Astrocyte (in vitro differentiated cells and primary cell): ENCODE data around the gene SERPINI1. TPM values are rescaled to one million over a fixed set of nuclear protein-coding genes. Genes with fewer than 3 reads are reported as not detected.

Experiments used
- DNase-seq: peaks from one replicate; pipeline ENCODE4 v3.0.0-alpha.2; 2010; ENCODE audit warnings: low read depth
- FAIRE-seq: peaks from 2 replicates; lab custom pipeline; 2011; peaks lifted over from hg19 to GRCh38; lab: Jason Lieb, UNC
- H2AFZ ChIP-seq: 2 replicates; pipeline ENCODE4 v1.6.0; 2012; ENCODE audit warnings: low read depth, low read length, inconsistent platforms
- H3K27ac ChIP-seq: 2 replicates; pipeline ENCODE4 v1.5.1; 2011; ENCODE audit warnings: low read depth, low read length, inconsistent platforms
- H3K27me3 ChIP-seq: 2 replicates; pipeline ENCODE4 v1.6.0; 2011; ENCODE audit warnings: low read length, inconsistent platforms; ENCODE audit not compliant: insufficient read depth
- H3K36me3 ChIP-seq: 2 replicates; pipeline ENCODE4 v1.5.1; 2011; ENCODE audit warnings: low read length, inconsistent platforms; ENCODE audit not compliant: insufficient read depth
- H3K4me1 ChIP-seq: 2 replicates; pipeline ENCODE4 v1.5.1; 2011; ENCODE audit warnings: low read length, inconsistent platforms; ENCODE audit not compliant: insufficient read depth
- H3K4me2 ChIP-seq: 2 replicates; pipeline ENCODE4 v1.6.0; 2012; ENCODE audit warnings: low read length, inconsistent platforms
- H3K4me3 ChIP-seq: 2 replicates; pipeline ENCODE4 v1.5.1; 2011; ENCODE audit warnings: low read depth, mild to moderate bottlenecking, low read length, inconsistent platforms; ENCODE audit not compliant: insufficient read depth
- H3K79me2 ChIP-seq: 2 replicates; pipeline ENCODE4 v1.6.0; 2012; ENCODE audit warnings: mild to moderate bottlenecking, low read length, inconsistent platforms; ENCODE audit not compliant: insufficient read depth
- H3K9ac ChIP-seq: 2 replicates; pipeline ENCODE4 v1.6.0; 2012; ENCODE audit warnings: mild to moderate bottlenecking, low read length, inconsistent platforms
- H3K9me3 ChIP-seq: 2 replicates; pipeline ENCODE4 v1.5.1; 2012; ENCODE audit warnings: low read depth, mild to moderate bottlenecking, low read length, inconsistent platforms; ENCODE audit not compliant: insufficient read depth
- H4K20me1 ChIP-seq: 2 replicates; pipeline ENCODE4 v1.6.0; 2012; ENCODE audit warnings: low read length, inconsistent platforms; ENCODE audit not compliant: insufficient read depth
- H3K27ac Mint-ChIP-seq: one replicate; pipeline ENCODE4 v1.8.0; 2021; ENCODE audit warnings: mild to moderate bottlenecking, mixed read lengths; ENCODE audit not compliant: unreplicated experiment
- H3K27me3 Mint-ChIP-seq: one replicate; pipeline ENCODE4 v1.8.0; 2021; ENCODE audit warnings: low read depth, mixed read lengths; ENCODE audit not compliant: unreplicated experiment
- H3K36me3 Mint-ChIP-seq: one replicate; pipeline ENCODE4 v1.8.0; 2021; ENCODE audit warnings: low read depth, mixed read lengths; ENCODE audit not compliant: unreplicated experiment
- H3K4me1 Mint-ChIP-seq: one replicate; pipeline ENCODE4 v1.8.0; 2021; ENCODE audit warnings: low read depth, mixed read lengths; ENCODE audit not compliant: unreplicated experiment
- H3K4me3 Mint-ChIP-seq: one replicate; pipeline ENCODE4 v1.8.0; 2021; ENCODE audit warnings: mild to moderate bottlenecking, moderate library complexity, mixed read lengths; ENCODE audit not compliant: unreplicated experiment
- H3K9me3 Mint-ChIP-seq: one replicate; pipeline ENCODE4 v1.8.0; 2021; ENCODE audit warnings: mild to moderate bottlenecking, mixed read lengths; ENCODE audit not compliant: unreplicated experiment
- CTCF ChIP-seq: IDR thresholded peaks from 2 replicates; pipeline ENCODE4 v1.5.1; 2011; ENCODE audit warnings: low read depth, mild to moderate bottlenecking, inconsistent platforms, low read length, moderate library complexity; ENCODE audit not compliant: insufficient read depth
- EZH2 ChIP-seq: IDR thresholded peaks from 2 replicates; pipeline ENCODE4 v1.6.1; 2012; ENCODE audit warnings: mild to moderate bottlenecking, low read length, inconsistent platforms; ENCODE audit not compliant: insufficient read depth
- total RNA-seq: library from RNA; stranded (reverse); gene quantifications from 2 replicates; pipeline ENCODE4 v1.2.1, GENCODE V29; 2021

SERPINI1 gene
- total RNA-seq, 1 donor from 2014 or later = 34.4 TPM

- Histone ChIP-seq H3K4me3 (no peak overlapping the region), H2AFZ (no peak overlapping the region), H3K36me3 (no peaks in the 10 kb centered on the region), H3K4me1 (no peaks in the 10 kb centered on the region), H3K4me2 (no peak overlapping the region), H3K79me2 (no peaks in the 10 kb centered on the region), H3K9ac (no peak overlapping the region), H3K9me3 (no peaks in the 10 kb centered on the region), H3K27me3 (no peaks in the 10 kb centered on the region), H3K27ac (no peak overlapping the region), H4K20me1 (no peaks in the 10 kb centered on the region)
- no peak overlapping the region for H3K27ac Mint-ChIP-seq
- TF ChIP-seq EZH2 (no peak), CTCF (no peak)
- no peaks in the 10 kb centered on the region for H3K36me3 Mint-ChIP-seq
- no peak overlapping the region for H3K4me3 Mint-ChIP-seq
- FAIRE-seq = no peak
- no peaks in the 10 kb centered on the region for H3K27me3 Mint-ChIP-seq
- peak; percentile 11 for DNase-seq
- H3K9me3 Mint-ChIP-seq = no peaks in the 10 kb centered on the region
- H3K4me1 Mint-ChIP-seq = no peaks in the 10 kb centered on the region
Observed at GRCh38 chr3:167852216-167852615, 116.7 kb downstream of the SERPINI1 start.

GRCh38 chr3:167854063-167854462, 118.5 kb downstream of the SERPINI1 start:
- Histone ChIP-seq H3K79me2 (no peaks in the 10 kb centered on the region), H3K27ac (no peak overlapping the region), H3K27me3 (no peaks in the 10 kb centered on the region), H3K36me3 (no peaks in the 10 kb centered on the region), H3K4me1 (no peaks in the 10 kb centered on the region), H4K20me1 (no peaks in the 10 kb centered on the region), H3K9me3 (no peaks in the 10 kb centered on the region), H3K9ac (no peak overlapping the region), H3K4me2 (no peak overlapping the region), H3K4me3 (no peak overlapping the region), H2AFZ (no peak overlapping the region)
- H3K36me3 Mint-ChIP-seq = no peaks in the 10 kb centered on the region
- TF ChIP-seq CTCF = no peak
- no peak for TF ChIP-seq EZH2
- no peaks in the 10 kb centered on the region for H3K27me3 Mint-ChIP-seq
- no peak overlapping the region for H3K4me3 Mint-ChIP-seq
- no peak for FAIRE-seq
- no peaks in the 10 kb centered on the region for H3K9me3 Mint-ChIP-seq
- H3K4me1 Mint-ChIP-seq = no peaks in the 10 kb centered on the region
- DNase-seq = no peak
- no peak overlapping the region for H3K27ac Mint-ChIP-seq

GRCh38 chr3:167854846-167855245, 119.3 kb downstream of the SERPINI1 start:
- Mint-ChIP-seq H3K36me3 (no peaks in the 10 kb centered on the region), H3K9me3 (no peaks in the 10 kb centered on the region), H3K27me3 (no peaks in the 10 kb centered on the region), H3K27ac (no peak overlapping the region), H3K4me3 (no peak overlapping the region), H3K4me1 (no peaks in the 10 kb centered on the region)
- Histone ChIP-seq H3K4me3 (no peak overlapping the region), H3K79me2 (no peaks in the 10 kb centered on the region), H3K9ac (no peak overlapping the region), H3K27ac (no peak overlapping the region), H4K20me1 (no peaks in the 10 kb centered on the region), H3K9me3 (no peaks in the 10 kb centered on the region), H3K27me3 (no peaks in the 10 kb centered on the region), H3K4me2 (no peak overlapping the region), H3K36me3 (no peaks in the 10 kb centered on the region), H3K4me1 (no peaks in the 10 kb centered on the region), H2AFZ (no peak overlapping the region)
- TF ChIP-seq CTCF = no peak
- TF ChIP-seq EZH2 = no peak
- FAIRE-seq = no peak
- no peak for DNase-seq
